ENCODE results near the gene MAFF.

MAFF gene

DNA sequence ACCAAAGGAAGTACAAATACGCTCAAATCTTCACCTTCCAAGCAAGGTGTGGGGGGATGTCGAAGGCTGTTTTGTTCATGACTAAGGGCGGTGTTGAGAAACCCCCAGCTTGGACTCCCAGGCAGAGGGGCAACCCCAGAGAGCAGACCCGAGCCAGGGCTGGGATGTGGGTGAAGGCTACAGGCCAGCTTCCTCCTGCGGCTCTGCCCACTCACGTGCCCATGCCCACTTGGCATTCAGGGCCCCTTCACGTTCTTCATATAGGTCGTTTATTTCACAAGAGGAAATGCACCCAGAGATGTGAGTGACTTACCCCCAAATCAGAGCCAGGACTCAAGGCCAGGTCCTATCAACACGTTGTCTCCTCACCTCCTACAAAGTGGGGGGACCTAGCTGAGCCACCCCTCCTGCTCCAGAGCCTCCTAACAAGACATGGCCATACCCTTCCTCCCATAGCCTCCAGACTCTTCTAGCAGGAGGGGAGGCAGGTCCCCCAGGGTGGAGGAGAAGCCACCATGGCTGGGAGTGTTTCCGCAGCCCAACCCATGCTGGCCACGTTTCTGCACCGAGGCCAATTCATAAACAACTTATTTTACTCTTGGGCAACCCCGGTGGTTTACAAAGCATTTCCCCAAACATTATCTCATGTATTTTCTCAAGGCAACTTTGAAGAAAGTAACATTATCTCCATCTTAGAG, 49.0 kb downstream of the MAFF start:
- H3K4me1 Mint-ChIP-seq (ENCODE audit: low read depth): no peaks in the 10 kb centered on the region
- H3K27ac Mint-ChIP-seq: no peak overlapping the region
- H3K36me3 Mint-ChIP-seq: peaks cover 8% of the 10 kb centered on the region
- H3K4me3 Mint-ChIP-seq: no peak overlapping the region
- H3K9me3 Mint-ChIP-seq (ENCODE audit: low read depth): no peaks in the 10 kb centered on the region
- H3K27me3 Mint-ChIP-seq: no peaks in the 10 kb centered on the region

DNA sequence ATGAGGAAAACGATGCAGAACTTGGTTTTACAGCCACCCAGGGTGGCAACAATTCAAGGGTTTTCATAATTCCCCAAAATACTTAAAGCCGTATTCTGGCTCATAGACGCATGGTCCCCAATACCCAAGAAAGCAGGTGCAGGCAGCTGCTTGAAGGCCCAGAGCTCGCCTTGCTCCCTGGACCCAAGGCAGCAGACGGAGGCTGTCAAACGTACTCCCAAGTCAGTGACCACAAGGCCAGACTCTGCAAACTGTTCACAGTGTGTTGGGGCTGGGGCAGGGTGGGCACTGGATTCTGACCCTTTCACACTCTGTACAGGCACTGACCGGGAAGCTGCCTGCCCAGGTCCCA, 49.5 kb downstream of the MAFF start:
- Mint-ChIP-seq H3K27ac (no peak overlapping the region), H3K27me3 (no peaks in the 10 kb centered on the region), H3K4me3 (no peak overlapping the region), H3K9me3 (ENCODE audit: low read depth) (no peaks in the 10 kb centered on the region), H3K36me3 (peaks cover 8% of the 10 kb centered on the region), H3K4me1 (ENCODE audit: low read depth) (no peaks in the 10 kb centered on the region)

DNA sequence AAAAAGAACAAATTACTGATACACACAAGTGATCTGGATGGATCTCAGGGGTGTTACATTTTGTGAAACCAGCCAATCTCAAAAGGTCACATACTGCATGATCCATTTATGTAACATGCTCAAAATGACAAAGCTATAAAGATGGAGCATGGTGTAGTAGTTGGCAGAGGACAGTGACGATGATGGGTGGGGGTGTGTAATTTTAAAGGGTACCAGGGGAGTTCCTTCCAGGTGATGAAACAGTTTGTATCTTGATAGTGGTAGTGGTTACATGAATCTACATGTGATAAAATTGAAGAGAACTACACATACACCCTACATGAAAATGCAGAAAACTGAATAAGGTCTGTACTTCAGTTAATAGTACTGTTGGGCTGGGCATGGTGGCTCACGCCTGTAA, 53.9 kb downstream of the MAFF start:
- peaks cover 4% of the 10 kb centered on the region for H3K4me1 Mint-ChIP-seq (ENCODE audit: low read depth)
- H3K4me3 Mint-ChIP-seq: no peak overlapping the region
- no peaks in the 10 kb centered on the region for H3K9me3 Mint-ChIP-seq (ENCODE audit: low read depth)
- no peaks in the 10 kb centered on the region for H3K36me3 Mint-ChIP-seq
- H3K27ac Mint-ChIP-seq: no peak overlapping the region
- no peaks in the 10 kb centered on the region for H3K27me3 Mint-ChIP-seq

DNA sequence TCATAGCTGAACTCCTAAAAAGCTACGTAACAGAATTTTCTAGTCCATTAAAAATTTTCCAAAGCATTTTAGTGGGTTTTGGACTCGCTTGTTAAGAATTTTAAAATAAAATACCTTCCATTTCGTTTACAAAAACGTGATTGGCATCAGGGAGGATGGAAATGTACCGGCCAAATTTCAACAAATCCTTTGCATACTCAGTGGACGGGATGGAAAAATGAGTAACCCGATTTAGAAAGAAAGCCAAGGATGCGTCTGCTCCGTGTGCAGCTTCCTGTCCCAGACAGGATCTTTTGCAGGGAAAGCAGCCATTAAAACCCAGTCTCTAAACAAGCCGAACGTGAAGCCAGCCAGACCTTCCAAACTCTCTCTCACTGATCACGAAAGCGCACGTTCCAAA, 55.4 kb downstream of the MAFF start:
- H3K27me3 Mint-ChIP-seq: no peaks in the 10 kb centered on the region
- no peaks in the 10 kb centered on the region for H3K9me3 Mint-ChIP-seq (ENCODE audit: low read depth)
- H3K4me3 Mint-ChIP-seq: no peak overlapping the region
- H3K36me3 Mint-ChIP-seq: peaks cover under 1% of the 10 kb centered on the region
- H3K4me1 Mint-ChIP-seq (ENCODE audit: low read depth): peaks cover 6% of the 10 kb centered on the region
- H3K27ac Mint-ChIP-seq: no peak overlapping the region

DNA sequence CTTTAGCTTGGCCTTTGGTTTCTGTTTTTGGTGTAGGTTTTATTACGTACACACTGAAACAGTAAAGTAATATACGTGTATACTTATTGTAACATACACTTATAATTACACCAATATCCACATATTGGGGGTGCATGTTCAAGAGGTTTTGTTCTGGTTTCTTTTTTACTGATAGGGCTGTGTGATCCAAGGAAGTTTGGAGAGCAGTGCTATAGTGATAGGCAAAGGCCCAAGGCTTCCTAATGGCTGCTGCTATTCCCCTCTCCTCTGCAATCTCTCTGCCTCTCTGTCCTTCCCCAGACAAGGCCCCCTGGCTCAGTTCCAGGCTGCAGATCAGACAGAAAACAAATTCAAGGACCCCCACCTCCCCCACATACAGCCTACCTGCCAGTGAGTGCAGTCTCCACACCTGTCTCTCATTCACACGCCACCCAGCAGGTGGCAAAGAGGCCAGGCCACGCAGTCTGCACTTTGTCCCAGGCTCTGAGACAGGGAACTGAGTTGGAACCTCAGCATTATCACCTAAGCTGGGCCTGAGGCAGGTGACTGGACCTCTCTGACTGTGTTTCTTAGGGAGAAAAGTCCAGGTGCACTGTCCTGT, 56.0 kb downstream of the MAFF start:
- Mint-ChIP-seq H3K9me3 (ENCODE audit: low read depth) (no peaks in the 10 kb centered on the region), H3K36me3 (peaks cover 3% of the 10 kb centered on the region), H3K27me3 (no peaks in the 10 kb centered on the region), H3K4me1 (ENCODE audit: low read depth) (peaks cover 8% of the 10 kb centered on the region), H3K27ac (no peak overlapping the region), H3K4me3 (no peak overlapping the region)

DNA sequence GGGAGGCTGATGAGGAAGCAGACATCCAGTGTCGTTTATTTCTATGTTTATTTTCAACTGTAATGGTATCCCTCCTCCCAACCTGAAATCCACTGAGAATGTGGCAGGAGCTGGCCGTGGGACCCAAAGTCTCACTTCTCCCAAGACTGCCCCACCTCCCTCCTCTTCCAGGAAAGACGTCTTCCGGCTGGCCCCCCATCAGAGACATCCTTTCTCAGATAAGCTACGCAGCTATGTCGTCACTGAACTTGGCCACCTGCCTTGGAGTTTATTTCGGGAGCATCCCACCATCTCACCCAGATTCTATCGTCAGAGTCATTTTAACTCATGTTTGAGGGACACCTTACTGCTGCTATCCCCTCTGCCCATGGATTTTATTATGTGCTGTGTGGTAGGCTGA, 57.1 kb downstream of the MAFF start:
- Mint-ChIP-seq H3K4me3 (no peak overlapping the region), H3K9me3 (ENCODE audit: low read depth) (no peaks in the 10 kb centered on the region), H3K36me3 (peaks cover 7% of the 10 kb centered on the region), H3K27me3 (no peaks in the 10 kb centered on the region), H3K4me1 (ENCODE audit: low read depth) (peaks cover 11% of the 10 kb centered on the region), H3K27ac (no peak overlapping the region)

DNA sequence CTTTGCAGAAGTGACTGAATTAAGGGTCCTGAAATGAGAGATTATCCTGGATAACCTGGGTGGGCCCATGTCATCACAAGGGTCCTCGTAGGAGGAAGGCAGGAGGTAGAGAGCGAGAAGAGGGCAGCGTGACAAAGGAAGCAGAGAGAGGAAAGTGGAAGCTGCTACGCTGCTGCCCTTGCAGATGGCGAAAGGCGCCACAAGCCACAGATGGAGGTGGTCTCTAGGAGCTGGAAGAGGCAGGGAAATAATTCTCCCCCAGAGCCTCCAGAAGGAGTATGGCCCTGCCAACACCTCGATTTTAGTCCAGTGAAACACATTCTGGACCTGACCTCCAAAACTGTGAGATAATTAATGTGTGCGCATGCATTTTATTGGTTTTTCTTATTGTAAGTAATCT, 57.6 kb downstream of the MAFF start:
- no peaks in the 10 kb centered on the region for H3K27me3 Mint-ChIP-seq
- peaks cover 7% of the 10 kb centered on the region for H3K36me3 Mint-ChIP-seq
- no peak overlapping the region for H3K4me3 Mint-ChIP-seq
- peaks cover 11% of the 10 kb centered on the region for H3K4me1 Mint-ChIP-seq (ENCODE audit: low read depth)
- no peak overlapping the region for H3K27ac Mint-ChIP-seq
- H3K9me3 Mint-ChIP-seq (ENCODE audit: low read depth): no peaks in the 10 kb centered on the region

DNA sequence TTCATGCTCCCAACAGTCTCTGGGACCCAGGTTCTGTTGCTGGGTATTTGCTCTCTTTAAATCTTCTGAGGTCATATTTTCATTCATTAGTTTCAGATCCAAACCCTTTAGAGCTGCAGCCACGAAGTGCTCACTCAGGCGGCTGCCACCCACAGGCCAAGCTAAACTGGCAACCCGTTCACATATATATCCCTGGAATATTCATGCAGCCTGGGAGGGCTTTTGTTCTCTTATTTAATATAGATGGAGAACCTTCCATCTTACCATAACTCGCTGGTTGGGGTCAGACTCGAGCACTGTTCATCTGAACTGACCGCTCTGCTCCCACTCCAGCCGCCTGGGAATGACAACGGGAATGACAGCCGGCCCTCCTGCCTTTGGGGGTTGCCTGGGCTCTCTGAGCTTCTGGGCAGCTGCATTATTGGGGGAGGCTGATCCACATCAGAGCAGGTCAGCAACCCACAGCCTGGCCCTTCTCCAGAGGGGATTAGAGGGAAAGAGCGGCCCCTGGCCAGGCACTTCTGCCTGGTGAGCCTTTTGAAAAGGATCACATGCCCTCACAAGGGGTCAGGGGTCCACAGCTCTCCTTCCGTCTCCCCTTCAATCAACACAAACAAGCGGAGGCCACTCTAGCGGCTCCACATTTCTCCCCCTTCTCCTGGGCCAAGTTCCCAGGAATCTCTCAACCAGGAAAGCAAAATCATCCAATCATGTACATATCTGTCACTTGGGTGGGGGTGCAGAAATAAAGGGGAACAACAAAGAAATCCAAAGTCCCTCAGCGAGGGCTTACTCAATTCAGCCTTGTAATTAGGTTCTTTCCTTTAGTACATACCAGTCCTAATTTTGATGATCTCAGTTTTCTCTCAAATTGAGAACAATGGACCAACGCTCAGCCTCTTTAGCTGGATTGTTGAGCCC, 59.2 kb downstream of the MAFF start:
- Mint-ChIP-seq H3K4me3 (no peak overlapping the region), H3K4me1 (ENCODE audit: low read depth) (peaks cover 21% of the 10 kb centered on the region), H3K9me3 (ENCODE audit: low read depth) (no peaks in the 10 kb centered on the region), H3K36me3 (peaks cover 7% of the 10 kb centered on the region), H3K27me3 (no peaks in the 10 kb centered on the region), H3K27ac (no peak overlapping the region)

DNA sequence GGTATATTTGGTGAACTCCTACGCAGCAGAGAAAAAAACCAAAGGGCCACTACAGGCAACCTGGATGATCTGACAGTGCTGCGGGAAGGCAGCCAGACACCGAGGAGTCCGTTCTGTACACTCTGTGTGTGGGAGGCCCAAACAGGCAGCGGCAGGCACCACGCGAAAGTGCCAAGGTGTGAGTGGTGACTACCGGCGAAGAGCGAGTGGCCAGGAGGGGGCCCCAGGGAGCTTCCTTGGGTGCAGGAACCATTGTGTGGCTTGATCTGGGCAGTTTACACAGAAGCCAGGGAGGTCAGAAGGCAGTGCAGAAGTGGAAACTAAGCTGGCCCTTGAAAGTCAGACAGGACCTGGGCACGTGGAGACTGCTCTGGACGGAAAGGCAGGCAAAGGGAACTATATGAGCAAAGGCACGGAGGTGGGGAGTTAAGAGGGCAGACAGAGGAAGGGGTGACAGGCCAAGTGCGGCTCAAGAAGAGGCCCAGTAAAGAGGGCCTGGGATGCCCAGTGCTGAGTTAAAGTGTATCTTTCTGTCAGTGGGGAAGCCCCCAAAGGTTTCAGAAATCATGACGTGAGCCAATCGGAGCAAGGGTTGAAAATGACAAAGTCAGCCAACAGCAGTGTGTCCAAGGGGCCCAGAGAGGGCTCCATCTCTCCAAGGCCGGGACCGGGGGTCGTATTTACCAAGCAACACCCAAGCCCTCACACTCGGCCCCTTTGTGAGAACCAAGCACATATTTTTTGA, 60.4 kb downstream of the MAFF start:
- no peaks in the 10 kb centered on the region for H3K27me3 Mint-ChIP-seq
- H3K36me3 Mint-ChIP-seq: peaks cover 7% of the 10 kb centered on the region
- H3K4me3 Mint-ChIP-seq: no peak overlapping the region
- peaks cover 30% of the 10 kb centered on the region for H3K4me1 Mint-ChIP-seq (ENCODE audit: low read depth)
- H3K27ac Mint-ChIP-seq: no peak overlapping the region
- H3K9me3 Mint-ChIP-seq (ENCODE audit: low read depth): no peaks in the 10 kb centered on the region

DNA sequence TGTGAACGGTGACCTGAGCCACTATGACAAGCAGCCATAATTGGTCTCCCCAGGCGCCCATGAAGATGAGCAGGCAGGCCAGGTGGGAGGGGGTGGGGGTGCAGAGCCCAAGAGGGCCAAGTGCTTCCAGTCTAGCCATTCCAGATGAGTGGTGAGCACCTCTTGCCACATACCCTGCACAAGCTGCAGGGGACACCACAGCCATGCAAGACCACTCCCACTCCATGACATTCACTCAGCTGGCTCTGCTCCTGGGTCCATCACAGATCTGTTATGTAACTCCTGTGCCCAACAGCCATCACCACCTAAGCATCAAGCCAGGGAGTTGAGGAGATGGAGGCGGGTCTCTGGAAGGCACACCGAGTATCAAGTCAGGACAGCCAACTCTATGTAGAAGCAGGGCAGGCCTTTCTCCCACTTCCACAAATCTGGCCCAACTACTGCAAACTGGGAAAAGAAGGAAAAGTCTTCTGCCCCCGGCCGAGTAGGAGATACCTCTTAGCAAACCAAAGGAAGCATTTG, 62.6 kb downstream of the MAFF start:
- H3K27ac Mint-ChIP-seq: no peak overlapping the region
- H3K4me3 Mint-ChIP-seq: no peak overlapping the region
- peaks cover 40% of the 10 kb centered on the region for H3K4me1 Mint-ChIP-seq (ENCODE audit: low read depth)
- peaks cover 7% of the 10 kb centered on the region for H3K36me3 Mint-ChIP-seq
- no peaks in the 10 kb centered on the region for H3K9me3 Mint-ChIP-seq (ENCODE audit: low read depth)
- no peaks in the 10 kb centered on the region for H3K27me3 Mint-ChIP-seq
